GM21381 (cell line): ENCODE measurements around the gene SLC51B.
"Not testable (repeated sequence)": the region's sequence is repeated elsewhere in the genome, so short reads cannot be mapped to it uniquely, and the experiment has no call there.

ENCODE experiments used
- ATAC-seq: cut with Tn5 transposase; IDR thresholded peaks from one replicate; pipeline ENCODE4 v1.9.1; 2021; ENCODE audit warnings: mild to moderate bottlenecking, moderate library complexity; ENCODE audit not compliant: unreplicated experiment

Gene SLC51B

GRCh38 chr15:65062726-65063125, 17.5 kb downstream of the SLC51B start:
- ATAC-seq = no peak

GRCh38 chr15:65066001-65066634, 20.9 kb downstream of the SLC51B start:
- ATAC-seq = no peak

DNA sequence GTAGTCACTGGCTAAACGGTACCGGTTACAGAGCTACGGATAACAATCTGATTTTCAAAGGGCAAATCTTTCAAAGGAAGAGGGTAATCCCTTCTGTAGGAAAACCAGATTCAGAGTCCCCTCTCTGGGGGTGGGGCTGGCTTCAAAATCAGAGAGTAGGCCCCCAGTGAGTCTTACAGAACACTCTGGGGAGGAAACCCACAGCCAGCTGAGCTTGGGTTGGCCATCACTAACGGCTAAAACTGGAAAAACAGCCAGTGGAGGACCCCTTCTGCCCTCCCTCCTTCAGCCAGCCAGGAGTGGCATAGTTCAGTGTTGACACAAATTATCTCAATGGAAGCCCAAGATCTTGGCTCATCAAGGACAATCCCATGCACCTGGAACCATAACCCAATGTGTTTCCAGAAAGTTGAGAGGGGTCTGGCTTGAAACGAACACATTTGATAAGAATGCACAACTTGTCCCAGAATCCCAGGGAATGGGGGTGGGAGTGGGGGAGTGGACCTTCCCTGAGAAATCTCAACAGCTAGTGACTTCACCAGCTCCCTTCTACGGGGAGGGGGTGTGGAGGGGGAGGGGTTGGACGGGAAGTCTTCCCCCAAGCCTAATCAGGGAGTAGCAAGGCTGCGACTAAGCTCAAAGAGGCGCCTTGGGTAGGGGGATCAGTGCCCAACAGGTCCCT, 21.6 kb downstream of the SLC51B start:
- no peak for ATAC-seq

- ATAC-seq = no peak
These were observed 22.1 kb downstream of the SLC51B start for GRCh38 chr15:65067317-65067644.

GRCh38 chr15:65067645-65068402, 22.6 kb downstream of the SLC51B start, which contains the start of gene RASL12:
TSS of gene RASL12 (minus strand) at chr15:65067991. CDS start at chr15:65067835, 156 bp downstream.
- no peak for ATAC-seq

- ATAC-seq = no peak
These were observed 23.2 kb downstream of the SLC51B start for GRCh38 chr15:65068403-65068788.

DNA sequence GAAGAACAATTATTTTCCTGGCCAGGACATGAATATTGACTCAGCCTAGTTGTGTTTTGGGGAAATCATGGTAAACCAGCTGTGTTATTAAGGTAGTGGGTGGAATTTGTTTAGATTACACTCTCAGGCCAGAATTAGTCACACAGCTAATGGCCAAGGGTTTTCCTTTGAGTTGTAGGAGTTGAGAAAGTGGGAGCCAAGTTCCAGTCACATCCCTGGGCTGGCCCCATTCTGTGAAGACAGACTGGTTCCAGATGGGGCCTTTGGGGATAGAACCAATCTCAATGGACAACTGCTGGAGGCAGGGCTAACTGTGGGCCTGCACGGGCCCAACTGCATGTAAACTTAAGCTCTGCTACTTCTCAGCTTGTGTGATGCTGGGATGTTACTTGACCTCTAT, 24.0 kb downstream of the SLC51B start:
- ATAC-seq = no peak

DNA sequence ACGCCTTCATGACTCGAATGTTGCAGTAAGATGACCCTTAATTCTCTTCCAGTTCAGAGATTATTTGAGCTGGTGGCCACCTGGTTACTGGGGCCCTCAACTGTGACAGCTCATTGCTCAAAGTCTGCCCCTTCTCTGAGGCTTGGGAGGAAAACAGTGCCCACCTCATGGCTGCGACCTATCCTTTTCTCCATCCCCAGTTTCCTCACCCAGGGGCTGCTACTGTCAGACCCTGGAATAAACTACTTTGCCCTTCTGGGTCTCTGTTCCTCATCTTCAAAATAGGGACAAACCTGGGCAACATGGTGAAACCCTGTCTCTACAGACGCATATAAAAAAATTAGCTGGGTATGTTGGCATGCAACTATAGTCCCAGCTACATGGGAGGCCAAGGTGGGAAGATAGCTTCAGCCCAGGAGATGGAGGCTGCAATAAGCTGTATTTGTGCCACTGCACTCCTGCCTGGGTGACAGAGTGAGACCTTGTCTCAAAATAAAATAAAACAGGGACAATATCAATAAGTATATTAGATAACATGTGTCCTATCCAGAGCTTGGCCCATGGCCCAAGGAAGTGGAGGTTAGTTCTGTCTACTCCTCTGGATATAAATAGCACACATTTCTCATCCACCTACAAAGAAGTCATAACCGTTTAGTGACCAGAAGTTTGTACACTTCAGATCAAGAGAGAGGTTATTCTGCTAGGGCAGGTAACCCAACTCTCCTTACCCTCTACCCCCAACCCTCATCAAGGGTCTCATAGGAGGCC, 24.8 kb downstream of the SLC51B start:
- ATAC-seq = no peak

DNA sequence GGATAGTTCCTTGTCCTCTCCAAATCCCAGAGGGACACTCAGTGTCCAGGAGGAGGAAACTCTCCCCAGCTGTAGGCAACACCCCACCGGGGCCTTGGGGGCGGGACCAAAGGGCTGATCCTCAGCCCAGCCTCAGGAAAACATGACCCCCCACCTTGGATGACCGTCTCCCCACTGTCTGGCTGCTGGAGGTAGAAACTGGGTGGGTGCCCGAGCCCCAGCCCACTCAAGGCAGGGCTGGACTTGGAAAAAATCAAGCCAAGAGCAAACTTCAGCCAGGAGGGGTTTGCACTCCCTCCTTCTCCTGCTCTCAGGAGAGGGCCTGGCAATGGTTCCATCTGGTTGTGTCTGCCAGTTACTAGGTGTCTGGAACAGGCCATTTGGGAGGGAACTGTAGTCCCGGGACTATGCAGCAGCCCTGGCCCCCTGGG, 26.2 kb downstream of the SLC51B start:
- ATAC-seq = no peak

GRCh38 chr15:65072027-65072426, 26.8 kb downstream of the SLC51B start:
- no peak for ATAC-seq

- no peak for ATAC-seq
These were observed 27.4 kb downstream of the SLC51B start for GRCh38 chr15:65072617-65073016.

DNA sequence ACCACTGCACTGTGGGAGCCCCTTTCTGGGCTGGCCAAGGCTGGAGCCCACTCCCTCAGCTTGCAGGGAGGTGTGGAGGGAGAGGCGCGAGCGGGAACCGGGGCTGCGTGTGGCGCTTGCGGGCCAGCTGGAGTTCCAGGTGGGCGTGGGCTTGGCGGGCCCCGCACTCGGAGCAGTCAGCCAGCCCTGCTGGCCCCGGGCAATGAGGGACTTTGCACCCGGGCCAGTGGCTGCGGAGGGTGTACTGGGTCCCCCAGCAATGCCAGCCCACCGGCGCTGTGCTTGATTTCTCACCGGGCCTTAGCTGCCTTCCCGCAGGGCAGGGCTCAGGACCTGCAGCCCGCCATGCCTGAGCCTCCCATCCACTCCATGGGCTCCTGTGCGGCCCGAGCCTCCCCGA, 29.8 kb downstream of the SLC51B start:
- not testable (repeated sequence) for ATAC-seq

GRCh38 chr15:65075607-65076395, 30.6 kb downstream of the SLC51B start:
- ATAC-seq = not testable (repeated sequence)

DNA sequence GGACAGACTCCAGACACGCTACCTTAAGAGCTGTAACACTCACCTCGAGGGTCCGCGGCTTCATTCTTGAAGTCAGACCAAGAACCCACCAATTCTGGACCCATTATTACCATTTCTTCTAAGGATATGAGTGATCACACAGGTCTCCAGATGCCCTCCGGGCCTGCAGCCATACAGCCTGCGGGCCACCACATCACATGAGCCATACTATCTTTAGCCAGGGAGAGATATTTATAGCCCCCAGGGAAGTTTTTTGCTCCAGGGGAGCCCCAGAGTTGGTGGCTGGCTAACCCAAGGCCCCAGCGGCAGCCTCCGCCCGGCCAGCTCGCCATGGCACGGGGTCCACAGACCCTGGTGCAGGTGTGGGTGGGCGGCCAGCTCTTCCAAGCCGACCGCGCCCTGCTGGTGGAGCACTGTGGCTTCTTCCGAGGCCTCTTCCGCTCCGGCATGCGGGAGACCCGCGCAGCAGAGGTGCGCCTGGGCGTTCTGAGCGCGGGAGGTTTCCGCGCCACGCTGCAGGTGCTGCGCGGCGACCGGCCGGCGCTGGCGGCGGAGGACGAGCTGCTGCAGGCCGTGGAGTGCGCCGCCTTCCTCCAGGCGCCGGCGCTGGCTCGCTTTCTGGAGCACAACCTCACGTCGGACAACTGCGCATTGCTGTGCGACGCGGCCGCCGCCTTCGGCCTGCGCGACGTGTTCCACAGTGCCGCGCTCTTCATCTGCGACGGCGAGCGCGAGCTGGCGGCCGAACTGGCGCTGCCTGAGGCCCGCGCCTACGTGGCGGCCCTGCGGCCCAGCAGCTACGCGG, 31.5 kb downstream of the SLC51B start, which contains the start of gene KBTBD13:
KBTBD13 (plus strand) TSS at position 261 of the 805 bp plus-strand sequence; CDS start at position 331, 70 bp downstream.
- no peak for ATAC-seq

DNA sequence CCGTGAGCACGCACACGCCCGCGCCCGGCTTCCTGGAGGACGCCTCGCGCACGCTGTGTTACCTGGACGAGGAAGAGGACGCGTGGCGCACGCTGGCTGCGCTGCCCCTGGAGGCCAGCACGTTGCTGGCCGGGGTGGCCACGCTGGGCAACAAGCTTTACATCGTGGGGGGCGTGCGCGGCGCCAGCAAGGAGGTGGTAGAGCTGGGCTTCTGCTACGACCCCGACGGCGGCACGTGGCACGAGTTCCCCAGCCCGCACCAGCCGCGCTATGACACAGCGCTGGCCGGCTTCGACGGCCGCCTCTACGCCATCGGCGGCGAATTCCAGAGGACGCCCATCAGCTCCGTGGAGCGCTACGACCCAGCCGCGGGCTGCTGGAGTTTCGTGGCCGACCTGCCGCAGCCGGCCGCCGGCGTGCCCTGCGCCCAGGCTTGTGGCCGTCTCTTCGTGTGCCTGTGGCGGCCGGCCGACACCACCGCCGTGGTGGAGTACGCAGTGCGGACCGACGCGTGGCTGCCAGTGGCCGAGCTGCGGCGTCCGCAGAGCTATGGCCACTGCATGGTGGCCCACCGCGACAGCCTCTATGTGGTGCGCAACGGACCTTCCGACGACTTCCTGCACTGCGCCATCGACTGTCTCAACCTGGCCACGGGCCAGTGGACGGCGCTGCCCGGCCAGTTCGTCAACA, 32.2 kb downstream of the SLC51B start:
- ATAC-seq = no peak

DNA sequence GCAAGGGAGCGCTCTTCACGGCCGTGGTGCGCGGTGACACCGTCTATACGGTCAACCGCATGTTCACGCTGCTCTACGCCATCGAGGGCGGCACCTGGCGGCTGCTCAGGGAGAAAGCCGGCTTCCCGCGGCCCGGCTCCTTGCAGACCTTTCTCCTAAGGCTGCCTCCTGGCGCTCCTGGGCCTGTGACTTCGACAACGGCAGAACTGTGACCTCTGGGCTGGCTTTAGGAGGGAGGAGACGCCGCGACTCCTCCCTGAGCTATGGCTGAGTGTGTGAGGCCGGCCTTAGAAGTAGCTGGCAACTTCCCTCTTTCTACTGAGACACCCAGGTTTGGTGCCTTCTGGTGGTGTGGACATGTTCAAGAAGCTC, 32.8 kb downstream of the SLC51B start:
- no peak for ATAC-seq

DNA sequence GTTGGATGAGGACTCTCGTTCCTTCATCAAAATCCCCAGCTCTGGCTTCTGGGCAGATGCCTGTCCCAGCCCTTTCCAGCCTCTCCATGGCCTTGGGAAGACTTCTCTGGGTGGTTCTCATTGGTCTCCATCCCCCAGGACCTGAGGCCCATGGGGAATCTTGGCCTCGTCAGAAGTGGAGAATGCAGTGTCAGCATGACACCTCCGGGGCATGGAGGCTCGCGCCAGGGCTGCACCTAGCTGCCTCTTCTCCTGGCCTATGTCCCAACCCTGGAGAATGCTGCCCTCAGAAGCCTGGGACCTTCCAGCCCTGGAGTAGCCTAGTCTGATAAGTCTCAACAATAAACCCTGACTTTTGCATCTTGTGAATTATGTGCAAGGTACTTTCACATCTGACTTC, 34.4 kb downstream of the SLC51B start:
- ATAC-seq = no peak

DNA sequence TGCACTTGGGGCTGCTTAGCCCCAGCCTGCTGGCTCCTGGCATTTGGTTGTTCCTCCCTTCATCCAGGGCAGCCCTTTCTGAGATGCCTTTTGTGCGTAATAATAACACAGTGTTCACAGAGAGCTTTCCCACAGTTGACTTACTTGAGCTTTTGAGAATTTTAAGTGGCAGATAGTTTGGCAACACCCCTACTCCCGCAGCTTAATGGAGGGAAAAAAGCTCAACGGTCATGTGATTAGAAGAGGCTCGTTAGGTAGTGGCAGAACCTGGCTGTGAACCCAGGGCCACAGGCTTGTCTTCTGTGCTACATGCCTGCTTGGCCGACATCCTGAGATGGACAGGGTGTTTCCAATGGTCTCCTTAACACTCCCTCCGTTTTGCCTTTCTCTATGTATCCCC, 36.1 kb downstream of the SLC51B start:
- ATAC-seq = no peak

GRCh38 chr15:65081758-65082157, 36.6 kb downstream of the SLC51B start:
- no peak for ATAC-seq
